GM20431 (cell line): Measurements from ENCODE around the gene ST3GAL3.

ENCODE experiments used
- in situ Hi-C: fragments of 300-500 bp; cut with MseI, MboI; formaldehyde crosslinking; loops from one replicate; pipeline ENCODE4 v1.15.0; 2020; ENCODE audit warnings: low sequenced_read_pairs; ENCODE audit not compliant: unreplicated experiment

ST3GAL3 gene

DNA sequence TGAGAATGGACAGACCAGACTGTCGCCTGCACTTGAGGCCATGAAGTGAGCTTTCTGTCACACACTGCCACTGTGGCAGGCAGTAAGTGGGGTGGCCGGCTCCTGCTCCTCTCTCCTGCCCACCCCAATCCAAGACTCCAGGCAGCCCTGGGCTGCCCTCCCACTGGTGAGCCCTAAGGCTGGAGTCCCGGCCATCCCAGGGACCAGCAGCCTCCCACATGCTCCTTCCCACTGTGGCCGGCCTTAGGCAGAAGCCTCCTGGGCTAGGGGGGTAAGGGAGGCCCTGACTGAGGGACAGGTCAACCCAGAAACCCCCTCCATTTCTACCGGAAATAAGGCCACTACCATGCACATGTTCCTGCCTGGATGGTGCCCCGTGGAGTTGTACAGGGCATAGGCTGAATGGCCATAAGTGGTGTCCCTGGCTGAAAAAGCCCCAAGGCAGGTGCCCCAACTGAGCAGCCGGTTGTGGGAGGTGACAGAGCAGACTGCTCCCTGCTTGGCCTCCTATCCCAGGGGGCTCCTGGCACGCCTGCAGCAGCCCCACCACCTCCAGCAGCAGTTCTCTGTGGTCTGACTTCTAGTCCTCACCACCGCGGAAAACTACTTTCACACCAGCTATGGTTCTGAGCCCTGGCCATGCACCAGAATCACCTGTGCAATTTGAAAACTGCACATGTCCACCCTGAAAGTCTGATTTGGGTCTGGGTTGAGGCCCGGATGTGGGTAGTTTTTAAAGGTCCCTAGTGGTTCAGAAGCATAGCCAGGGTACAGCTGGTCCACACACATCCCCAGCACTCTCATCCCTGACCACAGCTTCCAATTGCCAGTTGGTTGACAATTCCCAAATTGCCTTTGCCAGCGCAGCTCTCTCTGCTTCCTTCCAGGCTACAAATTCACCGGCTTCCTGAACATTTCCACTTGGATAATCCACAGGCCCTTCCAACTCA lies 224.7 kb downstream of the ST3GAL3 start:
- in situ Hi-C loops = loop anchor here (5.0 to 10.0 kb wide), 2 partner anchors 170 to 407 kb away; no protein-coding TSS in a partner anchor

DNA sequence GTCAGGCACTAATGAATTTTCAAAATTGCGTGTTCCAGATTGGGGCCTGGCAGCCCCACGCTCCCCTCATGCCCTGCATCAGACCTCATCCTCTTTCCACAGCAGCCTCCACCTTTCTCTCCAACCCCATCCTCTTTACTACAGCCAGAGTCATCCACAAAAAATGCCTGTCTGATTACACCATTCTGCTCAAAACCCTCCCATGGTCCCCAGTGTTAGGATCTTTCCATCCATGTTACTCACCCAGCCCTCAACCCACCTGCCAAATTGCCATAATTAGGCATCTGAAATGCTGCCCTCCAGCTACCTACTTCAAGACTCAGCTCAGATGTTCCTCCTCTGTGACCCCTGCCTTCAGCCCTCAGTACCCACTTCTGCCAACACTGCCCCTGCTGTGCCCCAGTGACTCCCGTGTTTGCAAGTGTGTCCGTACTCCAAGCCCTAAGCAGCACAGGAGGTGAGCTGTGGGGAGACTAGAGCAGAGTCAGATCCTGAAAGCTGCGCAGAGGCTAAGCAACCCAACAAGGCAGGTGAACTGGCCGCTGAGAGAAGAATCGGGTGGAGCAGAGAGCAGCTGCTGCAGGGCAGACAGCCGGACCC lies 225.6 kb downstream of the ST3GAL3 start:
- in situ Hi-C loops = loop anchor here (5.0 to 10.0 kb wide), 2 partner anchors 171 to 408 kb away; no protein-coding TSS in a partner anchor

- in situ Hi-C loops = loop anchor here (5.0 to 10.0 kb wide), 2 partner anchors 171 to 409 kb away; no protein-coding TSS in a partner anchor
These were observed 226.2 kb downstream of the ST3GAL3 start, which contains the start of gene ARTN for GRCh38 chr1:43933386-43934100. Gene ARTN (plus strand): TSS chr1:43933801. CDS start chr1:43935657, 1,856 bp downstream.

DNA sequence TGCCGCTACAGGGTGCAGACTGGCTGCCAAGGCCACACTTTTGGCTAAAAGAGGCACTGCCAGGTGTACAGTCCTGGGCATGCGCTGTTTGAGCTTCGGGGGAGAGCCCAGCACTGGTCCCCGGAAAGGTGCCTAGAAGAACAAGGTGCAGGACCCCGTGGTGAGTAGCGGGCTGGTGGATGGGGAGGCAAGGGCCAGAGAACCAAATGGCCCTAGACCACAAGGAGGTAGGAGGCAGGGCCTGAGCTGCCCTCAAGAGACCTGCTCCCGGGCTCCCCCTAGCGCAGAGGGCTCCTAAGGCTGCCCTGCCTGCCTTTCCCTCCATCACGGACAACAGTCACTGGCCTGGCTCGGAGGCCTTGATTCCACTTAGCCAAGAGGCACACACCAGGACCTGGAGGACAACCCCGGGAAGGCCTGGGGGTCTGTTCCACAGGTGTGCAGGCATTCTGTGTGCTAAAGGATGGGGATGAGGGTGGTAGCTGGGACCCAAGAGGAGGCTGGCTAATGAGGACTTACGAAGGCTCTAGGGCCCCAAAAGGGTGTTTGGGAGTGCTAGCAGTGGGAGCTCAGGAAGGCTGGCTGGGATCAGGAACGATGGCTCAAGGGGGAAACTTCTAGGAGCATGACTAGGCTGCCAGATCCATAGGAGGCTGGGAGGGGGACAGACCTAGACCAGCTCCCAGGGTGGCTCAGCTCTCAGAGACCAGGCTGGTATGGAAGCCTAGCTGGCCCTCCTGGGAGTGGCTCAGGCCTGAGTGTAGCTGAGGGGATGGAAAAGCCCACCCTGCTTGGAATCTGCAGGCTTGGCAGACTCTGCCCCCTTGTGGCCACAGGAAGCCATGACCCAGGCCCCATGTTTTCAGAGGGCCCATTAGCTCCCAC lies 227.0 kb downstream of the ST3GAL3 start:
- in situ Hi-C loops = loop anchor here (5.0 to 10.0 kb wide), 2 partner anchors 172 to 410 kb away; no protein-coding TSS in a partner anchor

- in situ Hi-C loops = loop anchor here (5.0 to 10.0 kb wide), 2 partner anchors 173 to 410 kb away; no protein-coding TSS in a partner anchor
These were observed 227.6 kb downstream of the ST3GAL3 start for GRCh38 chr1:43934986-43935324.

DNA sequence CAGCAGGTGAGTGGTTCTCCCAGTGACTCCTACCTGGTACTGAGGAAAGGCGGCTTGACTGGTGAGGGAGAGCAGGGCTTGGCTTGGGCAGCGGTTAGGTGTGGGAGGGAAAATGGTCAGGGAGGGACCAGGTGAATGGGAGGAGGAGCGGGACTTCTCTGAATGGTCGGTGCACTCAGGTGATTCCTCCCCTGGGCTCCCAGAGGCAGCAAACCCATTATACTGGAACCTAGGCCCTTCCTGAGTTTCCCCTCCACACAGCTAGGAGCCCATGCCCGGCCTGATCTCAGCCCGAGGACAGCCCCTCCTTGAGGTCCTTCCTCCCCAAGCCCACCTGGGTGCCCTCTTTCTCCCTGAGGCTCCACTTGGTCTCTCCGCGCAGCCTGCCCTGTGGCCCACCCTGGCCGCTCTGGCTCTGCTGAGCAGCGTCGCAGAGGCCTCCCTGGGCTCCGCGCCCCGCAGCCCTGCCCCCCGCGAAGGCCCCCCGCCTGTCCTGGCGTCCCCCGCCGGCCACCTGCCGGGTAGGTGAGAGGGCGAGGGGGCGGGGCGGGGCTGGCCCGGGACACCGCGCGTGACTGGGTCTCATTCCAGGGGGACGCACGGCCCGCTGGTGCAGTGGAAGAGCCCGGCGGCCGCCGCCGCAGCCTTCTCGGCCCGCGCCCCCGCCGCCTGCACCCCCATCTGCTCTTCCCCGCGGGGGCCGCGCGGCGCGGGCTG lies 228.5 kb downstream of the ST3GAL3 start:
- in situ Hi-C loops = loop anchor here (10.0 kb wide), 1 partner anchor 411 kb away; no protein-coding TSS in a partner anchor

GRCh38 chr1:43936431-43937151 lies 229.3 kb downstream of the ST3GAL3 start:
- in situ Hi-C loops = loop anchor here (10.0 kb wide), 1 partner anchor 412 kb away; no protein-coding TSS in a partner anchor

DNA sequence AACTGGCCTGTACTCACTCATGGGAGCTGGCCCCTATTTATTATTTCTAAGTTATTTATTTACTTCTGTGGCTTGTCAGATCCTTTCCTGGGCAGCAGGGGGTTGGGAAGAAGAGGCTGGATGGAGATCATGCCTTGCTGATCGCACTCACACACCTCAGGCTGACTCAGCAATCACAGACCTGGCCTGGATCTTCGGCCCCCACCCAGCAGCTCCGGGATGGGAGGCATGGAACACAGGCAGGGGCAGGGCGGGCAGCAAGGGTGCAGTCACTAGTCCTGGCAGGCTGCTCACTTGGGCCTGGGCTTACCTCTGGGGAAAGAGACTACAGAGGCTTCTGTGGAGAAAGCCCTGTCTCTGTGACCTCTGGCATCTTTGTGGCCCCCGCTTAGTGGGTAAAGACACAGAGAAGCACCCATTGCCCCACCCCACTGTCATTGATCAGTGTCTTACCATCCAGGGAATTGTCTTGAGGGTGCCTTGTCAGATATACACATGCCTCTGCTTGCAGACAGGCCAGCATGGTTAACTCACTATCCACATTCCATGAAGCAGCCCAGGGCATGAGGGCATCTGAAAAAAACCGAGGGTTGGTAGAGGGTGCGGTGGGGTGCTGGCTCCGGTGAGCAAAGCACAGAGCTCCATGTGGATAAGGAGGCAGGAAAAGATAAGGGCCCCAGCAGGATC lies 230.0 kb downstream of the ST3GAL3 start:
- in situ Hi-C loops = loop anchor here (10.0 kb wide), 1 partner anchor 413 kb away; no protein-coding TSS in a partner anchor

- in situ Hi-C loops = loop anchor here (10.0 kb wide), 1 partner anchor 414 kb away; no protein-coding TSS in a partner anchor
These were observed 231.0 kb downstream of the ST3GAL3 start for GRCh38 chr1:43938383-43938782.

DNA sequence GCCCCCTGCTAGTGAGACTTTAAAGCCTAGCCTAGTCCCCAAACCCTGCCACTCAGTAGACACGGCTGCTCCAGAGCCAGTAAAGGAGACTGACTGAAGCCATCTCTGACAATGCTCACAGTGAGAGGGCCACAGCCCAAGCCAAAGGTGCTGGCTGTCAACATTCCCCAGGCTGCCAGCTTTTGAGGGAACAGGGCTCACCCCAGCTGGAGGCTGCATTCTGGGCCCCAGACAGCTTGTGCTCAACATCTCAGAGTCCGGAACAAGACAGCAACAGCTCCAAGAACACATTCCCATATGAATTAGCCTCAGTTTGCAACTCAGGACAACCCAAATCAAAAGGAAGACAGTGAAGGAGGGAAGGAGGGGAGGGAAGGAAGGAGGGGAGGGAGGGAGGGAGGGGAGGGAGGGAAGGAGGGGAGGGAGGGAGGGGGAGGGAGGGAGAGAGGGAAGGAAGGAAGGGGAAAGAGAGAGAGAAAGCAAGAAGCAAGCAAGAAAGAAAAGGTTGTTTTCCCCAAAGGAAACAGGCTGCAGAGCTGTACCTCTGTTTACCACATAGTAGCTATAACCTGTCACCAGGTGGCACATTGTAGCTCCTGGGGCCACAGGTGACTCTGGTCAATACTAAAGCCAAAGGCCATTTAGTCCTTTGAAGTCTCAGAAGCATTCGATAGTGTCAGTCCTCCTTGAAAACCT lies 231.7 kb downstream of the ST3GAL3 start:
- in situ Hi-C loops = loop anchor here (10.0 kb wide), 1 partner anchor 414 kb away; no protein-coding TSS in a partner anchor

DNA sequence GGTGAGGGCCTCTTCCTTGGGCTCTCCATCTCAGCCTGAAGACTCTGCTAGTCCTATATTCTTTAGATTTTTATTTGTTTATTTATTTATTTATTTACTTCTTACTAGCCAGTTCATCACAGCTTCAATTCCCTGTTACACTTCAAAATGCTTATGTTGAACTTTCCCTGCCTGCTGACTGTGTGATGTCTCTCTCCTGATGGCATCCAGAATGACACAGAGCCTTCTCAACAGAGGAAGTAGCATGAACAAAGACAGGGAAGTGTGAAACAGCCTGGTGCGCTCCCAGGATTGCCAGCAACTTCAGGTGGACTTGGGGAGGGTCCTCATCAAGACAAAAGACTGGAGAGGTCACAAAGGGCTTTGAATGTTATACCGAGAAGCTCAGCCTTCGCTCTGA lies 235.1 kb downstream of the ST3GAL3 start:
- in situ Hi-C loops = no loop called here

GRCh38 chr1:43944860-43945259 lies 237.5 kb downstream of the ST3GAL3 start:
- in situ Hi-C loops = no loop called here

GRCh38 chr1:43945674-43946235 lies 238.4 kb downstream of the ST3GAL3 start:
- in situ Hi-C loops = no loop called here

GRCh38 chr1:43946236-43947060 lies 239.1 kb downstream of the ST3GAL3 start, which contains the start of gene IPO13:
Gene IPO13 (plus strand): TSS chr1:43946950. CDS start chr1:43947601, 651 bp downstream.
- in situ Hi-C loops = no loop called here
